ENCODE measurements around the gene ZWILCH.

DNA sequence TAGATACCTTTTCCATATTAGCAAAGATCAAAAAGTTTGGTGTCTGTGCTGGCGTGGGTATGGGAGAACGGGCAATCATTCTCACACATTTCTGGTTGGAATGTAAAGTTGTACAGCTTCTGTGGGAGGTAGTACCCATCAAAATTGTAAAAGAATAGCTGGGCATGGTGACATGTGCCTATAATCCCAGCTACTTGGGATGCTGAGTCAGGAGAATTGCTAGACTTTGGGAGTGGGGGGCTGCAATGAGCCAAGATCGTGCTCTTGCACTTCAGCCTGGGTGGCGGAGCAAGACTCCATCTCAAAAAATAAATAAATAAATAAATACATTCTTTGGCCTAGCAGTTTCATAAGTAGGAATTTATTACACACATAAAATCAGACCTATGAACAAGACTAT, 37.8 kb downstream of the ZWILCH start:
- TF ChIP-seq EZH2 (IDR thresholded peaks at IDR 0.05; ENCODE audit: low read length), result no peak
- TF ChIP-seq, protein P1, sequence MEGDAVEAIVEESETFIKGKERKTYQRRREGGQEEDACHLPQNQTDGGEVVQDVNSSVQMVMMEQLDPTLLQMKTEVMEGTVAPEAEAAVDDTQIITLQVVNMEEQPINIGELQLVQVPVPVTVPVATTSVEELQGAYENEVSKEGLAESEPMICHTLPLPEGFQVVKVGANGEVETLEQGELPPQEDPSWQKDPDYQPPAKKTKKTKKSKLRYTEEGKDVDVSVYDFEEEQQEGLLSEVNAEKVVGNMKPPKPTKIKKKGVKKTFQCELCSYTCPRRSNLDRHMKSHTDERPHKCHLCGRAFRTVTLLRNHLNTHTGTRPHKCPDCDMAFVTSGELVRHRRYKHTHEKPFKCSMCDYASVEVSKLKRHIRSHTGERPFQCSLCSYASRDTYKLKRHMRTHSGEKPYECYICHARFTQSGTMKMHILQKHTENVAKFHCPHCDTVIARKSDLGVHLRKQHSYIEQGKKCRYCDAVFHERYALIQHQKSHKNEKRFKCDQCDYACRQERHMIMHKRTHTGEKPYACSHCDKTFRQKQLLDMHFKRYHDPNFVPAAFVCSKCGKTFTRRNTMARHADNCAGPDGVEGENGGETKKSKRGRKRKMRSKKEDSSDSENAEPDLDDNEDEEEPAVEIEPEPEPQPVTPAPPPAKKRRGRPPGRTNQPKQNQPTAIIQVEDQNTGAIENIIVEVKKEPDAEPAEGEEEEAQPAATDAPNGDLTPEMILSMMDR (optimal IDR thresholded peaks at IDR 0.05 in 1 of 3, IDR thresholded peaks at IDR 0.05 in 1 of 3, conservative IDR thresholded peaks at IDR 0.05 in 1 of 3; ENCODE audit: extremely low read depth in 1 of 3, insufficient read depth in 2 of 3, low read length in 3 of 3), result no peak
